ENCODE measurements around the gene FBXL4.

The FBXL4 gene

DNA sequence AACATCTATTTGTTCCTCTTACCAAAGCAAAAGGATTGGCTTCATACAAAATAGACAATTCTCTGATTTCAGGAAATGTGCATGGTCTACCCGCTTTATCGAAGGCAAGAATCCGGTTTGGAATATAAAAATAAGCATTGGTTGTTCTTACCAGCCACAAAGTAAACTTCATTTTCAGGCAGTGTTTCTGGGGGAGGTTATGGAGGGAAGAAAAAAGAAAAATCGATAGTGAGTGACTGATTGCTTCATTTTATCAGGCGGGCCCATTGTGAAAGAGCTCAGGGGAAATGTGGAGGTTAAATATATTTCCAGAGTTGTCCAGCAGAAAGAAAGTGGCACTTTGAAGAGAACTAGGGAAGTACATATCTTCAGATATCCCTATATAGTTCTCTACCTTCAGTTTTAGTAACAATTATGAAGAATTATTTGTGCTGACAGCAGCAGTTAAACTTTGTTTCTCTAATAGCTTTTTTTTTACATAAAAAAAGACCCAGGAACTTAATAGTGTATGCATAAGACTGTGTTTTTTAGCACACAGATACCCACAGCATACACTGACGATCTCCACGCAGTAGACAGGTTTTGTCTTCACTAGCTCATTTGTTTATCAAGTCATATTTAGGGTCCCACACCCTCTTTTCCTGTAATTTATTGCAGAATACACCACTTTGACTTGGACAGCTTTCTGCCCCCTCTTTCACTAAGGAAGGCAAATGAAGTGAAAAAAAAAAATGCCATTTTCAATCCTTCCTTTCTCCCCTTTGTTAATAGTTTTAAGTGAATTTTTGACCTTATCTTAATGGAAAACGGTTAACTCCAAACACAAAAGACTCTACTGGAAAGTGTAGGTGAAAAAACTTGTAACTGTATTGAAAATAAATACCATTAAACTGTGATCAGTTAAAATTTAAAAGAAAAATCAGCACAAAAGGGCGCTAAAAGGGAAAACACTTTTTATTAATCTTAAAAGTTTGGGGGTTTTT lies 110.5 kb downstream of the FBXL4 start:
- DNase-seq, result no peak

DNA sequence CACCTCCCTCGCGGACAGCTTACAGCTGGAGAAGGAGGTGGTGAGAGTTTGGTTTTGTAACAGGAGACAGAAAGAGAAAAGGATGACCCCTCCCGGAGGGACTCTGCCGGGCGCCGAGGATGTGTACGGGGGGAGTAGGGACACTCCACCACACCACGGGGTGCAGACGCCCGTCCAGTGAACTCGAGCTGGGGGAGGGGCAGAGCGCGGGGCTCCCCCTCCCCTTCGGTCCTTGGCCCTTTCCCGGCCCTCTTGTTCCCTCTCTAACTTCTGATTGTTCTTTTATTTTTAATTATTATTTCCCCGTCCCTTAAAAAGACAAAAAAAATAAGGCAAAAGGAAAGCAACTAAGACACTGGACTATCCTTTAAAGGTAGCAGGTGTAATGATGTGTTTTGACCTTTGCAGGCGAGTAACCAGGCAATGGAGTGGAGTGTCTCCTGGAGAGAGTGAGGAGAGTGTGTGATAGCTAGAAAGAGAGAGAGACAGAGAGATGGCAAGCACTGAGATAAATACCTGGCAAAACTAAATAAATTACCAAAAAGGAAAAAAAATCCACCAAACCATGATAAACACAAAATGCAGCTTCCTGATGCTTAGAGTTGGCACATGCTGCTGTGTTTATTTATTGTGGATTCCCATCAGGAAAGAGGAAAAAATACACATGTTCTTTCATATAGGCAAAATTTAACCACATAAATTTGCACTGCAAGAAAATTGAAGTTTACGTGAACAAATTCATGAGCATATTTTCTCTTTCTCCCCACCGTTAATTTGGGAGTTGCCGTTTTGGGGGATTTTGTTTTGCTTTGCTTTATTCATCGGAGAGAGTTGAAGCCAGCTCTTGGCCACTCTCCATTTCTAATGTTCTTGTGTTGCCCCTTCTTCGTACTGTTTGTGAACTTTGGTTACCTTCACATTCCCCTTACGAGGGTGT lies 111.5 kb downstream of the FBXL4 start:
- DNase-seq, result no peak

DNA sequence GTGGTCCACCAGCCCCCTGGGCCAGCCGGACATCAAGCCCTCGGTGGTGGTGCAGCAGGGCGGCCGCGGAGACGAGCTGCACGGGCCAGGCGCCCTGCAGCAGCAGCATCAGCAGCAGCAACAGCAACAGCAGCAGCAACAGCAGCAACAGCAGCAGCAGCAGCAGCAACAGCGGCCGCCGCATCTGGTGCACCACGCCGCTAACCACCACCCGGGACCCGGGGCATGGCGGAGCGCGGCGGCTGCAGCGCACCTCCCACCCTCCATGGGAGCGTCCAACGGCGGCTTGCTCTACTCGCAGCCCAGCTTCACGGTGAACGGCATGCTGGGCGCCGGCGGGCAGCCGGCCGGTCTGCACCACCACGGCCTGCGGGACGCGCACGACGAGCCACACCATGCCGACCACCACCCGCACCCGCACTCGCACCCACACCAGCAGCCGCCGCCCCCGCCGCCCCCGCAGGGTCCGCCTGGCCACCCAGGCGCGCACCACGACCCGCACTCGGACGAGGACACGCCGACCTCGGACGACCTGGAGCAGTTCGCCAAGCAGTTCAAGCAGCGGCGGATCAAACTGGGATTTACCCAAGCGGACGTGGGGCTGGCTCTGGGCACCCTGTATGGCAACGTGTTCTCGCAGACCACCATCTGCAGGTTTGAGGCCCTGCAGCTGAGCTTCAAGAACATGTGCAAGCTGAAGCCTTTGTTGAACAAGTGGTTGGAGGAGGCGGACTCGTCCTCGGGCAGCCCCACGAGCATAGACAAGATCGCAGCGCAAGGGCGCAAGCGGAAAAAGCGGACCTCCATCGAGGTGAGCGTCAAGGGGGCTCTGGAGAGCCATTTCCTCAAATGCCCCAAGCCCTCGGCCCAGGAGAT lies 112.4 kb downstream of the FBXL4 start:
- no peak for DNase-seq

DNA sequence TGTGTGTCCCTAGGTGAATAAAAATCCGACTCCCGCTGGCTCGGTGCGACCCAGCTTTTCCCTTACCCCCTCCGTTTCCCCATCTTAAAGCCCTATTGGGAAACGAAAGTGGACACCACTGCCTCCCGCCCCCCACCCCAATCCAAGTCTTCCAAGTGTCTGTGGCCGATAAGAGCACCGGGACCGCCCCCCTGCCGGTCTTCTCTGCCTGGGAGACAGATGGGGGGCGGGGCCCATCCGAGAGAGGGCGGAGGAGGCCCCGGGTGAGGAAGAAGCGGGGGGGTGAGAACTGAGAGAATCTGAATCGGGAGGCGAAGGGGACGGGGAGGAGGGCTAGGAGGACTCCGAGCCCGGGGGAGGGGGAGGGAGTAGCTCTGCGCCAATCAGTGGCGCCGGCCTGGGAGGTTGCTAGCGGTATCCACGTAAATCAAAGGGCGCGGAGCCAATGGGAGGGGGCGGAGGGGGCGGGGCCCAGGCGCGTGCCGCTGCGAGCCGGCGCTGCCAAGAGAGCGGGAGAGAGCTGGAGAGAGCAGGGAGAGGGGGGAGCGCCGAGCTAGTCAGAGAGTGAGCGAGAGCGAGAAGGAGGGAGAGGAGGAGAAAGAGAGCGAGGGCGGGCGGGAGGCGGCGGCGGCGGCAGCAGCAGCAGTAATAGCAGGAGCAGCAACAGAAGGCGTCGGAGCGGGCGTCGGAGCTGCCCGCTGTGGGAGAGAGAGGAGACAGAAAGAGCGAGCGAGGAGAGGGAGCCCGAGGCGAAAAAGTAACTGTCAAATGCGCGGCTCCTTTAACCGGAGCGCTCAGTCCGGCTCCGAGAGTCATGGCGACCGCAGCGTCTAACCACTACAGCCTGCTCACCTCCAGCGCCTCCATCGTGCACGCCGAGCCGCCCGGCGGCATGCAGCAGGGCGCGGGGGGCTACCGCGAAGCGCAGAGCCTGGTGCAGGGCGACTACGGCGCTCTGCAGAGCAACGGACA lies 113.4 kb downstream of the FBXL4 start, which contains the start of gene POU3F2:
Gene POU3F2, plus strand, starts transcription at position 515 of the 972 bp plus-strand sequence. Its CDS starts 300 bp downstream, at position 815.
- DNase-seq, result peak; percentile 76

DNA sequence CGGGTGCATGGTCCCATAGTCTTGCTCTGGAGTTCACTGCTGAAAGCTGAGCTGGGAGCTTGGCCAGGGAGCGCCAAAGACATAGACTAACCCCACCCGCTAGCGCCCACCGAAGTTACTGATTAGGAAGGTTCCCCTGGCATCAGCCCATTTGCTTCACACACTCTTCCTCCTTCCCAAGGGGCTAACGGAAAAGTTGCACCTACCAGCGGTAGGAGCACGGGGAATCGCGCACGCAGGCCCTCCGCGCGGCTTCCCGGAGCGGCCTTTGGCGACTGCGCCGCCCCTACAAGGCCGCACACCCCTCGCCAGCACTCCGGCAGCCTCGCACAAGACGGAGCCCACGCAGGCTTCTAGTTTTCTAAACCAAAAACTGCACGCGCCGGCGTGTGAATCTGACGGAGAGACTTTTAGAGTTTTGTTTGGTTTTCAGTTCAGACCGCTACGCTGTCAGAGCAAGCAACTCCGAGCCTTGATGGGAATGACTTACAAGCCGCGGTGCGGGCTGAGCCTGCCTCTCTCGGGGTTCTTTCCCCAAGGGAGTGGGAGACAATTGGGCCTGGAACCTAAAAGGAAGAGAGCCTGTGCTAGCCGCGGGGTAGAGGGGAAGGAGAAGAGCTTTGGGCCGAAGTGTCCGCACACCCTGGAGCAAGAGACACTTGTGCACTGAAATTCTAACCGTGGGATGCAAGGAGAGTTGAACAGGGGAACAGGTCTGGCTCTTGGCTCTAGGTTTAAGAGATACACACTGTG lies 114.3 kb downstream of the FBXL4 start:
- no peak for DNase-seq

DNA sequence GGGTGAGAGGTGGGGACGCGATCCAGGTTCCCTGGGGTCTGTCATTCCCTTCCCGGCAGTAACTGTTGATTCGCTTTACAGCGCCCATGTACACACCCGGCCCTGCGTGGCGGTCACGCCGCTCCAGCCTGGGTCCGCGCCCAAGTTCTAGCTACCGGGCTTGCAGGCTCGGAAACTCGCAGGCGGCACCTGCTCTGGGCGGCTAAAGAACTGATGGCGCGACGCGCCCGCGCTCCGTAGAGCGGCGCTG lies 114.8 kb downstream of the FBXL4 start:
- DNase-seq, result no peak

DNA sequence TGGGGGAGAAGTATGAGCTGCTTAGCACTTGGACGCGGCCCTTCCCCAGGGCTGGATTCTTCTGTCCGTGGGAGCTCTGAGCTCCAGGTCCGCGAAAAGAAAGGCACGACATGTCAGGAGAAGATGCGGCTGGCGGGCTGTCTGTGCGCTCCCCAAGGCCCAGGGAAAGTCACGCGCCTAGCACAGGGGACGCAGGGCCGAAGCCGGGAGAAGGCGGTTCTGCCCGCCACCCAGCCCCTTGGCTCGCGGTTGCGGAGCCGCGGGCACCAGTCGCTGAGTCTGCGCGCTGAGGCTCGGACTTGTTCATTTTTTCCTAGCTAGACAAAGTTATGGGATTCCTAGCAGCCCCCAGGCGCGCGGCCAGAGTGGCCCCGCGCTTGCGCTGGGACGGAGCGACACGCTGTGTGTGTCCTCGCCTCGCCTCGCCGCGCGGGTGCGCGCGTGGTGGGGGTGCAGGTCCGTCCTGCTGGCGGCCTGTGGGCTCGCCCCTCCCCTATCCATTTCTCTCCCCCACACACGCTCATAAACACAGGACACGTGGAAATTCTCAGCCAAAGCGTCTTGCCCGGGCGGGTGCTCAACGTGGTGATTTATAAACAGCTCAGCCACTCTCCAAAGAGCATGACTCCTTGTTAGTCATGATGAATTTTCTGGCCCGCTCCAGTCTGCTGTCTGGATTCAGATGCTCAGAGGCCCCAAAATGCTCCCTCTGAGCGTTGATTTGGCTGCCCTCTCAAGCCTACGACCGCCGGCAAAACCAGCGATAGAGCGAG lies 115.3 kb downstream of the FBXL4 start:
- no peak for DNase-seq

DNA sequence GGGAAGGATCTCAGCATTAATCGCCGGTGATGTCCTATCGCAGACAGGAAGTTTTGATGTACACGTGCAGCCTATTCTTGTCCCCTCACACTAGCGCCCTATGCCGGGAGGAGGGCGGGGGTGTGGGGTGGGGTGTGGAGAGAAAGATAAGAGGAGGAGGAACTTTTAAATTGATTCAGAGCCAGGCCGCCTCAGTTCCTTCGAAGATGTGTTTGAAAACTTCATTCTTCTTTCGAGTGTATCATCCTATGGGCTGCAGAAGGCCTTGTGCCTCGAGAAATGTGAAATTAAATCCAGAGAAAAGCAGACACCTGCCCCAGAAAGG lies 115.8 kb downstream of the FBXL4 start:
- no peak for DNase-seq

DNA sequence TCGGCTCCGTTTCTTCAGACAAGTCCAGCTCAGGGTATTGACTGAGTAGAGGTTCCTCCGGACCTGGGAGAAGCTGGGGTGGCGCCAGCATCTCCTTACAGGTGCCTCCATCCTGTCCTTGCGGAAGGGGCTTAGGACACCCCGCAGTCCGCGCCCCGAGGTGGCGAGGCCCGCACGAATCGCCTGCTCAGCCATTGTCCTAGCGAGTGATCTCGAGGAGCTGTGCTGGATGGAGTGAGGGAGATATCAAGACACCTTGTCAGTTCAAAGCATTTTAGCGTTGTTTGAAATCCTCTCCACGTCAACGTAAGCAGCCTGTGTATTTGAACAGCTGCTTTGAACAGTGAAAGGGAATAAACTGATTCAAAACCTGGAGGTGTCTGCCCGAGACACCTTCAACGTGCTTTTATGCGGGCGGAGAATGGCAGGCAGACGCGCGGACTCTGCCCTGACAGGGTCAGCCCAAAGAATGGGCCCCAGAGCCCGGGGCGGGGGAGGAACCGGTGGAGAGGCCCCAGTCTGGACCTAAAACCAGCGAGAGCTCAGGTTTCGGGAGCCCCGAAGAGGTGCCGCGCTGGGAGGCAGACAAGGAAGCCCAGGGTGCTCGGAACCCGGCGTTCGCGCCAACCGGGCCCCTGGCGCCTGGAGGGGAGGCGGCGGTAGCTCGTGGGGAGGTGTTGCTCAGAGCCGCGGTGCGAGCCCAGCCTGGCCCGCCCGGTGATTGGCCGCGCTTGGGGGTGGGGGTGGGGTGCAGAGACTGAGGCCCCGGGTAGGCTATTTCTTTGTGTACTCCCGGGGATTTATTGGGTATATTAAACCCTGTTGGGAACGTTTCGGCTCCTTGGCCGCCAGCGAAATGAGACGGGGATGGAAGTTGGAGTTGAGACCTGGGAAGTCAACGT lies 116.4 kb downstream of the FBXL4 start:
- no peak for DNase-seq

DNA sequence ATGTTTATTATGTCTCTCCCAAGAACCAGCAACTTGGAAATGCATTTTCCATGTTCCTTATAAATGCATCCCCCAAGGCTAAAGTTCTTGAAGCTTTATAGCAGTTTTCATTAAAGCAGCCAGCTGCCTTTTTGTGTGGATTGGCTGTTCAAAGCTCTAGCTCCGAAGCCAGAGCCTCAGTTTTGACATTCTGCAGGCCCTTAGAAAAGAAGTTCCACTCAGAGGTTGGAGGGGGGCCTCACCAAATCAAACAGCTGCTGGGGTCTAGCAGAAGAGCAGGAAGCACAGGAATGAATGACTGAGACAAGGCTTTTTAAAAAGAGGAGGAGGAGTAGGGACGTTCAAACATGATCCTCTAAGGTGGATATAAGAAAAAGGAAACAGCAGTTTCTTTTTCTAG lies 117.6 kb downstream of the FBXL4 start:
- DNase-seq, result no peak

DNA sequence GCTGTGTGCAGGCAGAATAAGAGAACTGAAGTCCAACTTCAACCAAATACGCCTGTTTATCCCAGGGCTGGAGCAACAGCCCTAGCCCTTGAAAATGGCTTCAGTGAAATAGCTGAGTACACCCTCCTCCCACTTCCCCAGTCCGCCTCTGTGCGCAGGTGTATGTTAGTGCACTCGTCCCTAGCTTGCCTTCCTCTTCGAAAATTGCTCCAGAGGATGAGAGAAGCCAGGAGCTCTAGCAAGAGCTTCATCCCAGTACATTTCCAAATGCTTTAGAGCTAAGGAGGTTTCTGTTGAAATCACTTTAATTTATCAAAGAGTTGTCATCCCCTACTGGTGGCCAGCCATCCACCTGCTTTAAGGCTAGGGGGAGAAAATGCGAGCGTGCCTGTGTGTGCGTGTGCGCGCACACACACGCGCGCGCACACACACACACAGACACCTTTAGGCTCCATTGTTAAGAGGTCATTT lies 118.8 kb downstream of the FBXL4 start:
- DNase-seq, result no peak

DNA sequence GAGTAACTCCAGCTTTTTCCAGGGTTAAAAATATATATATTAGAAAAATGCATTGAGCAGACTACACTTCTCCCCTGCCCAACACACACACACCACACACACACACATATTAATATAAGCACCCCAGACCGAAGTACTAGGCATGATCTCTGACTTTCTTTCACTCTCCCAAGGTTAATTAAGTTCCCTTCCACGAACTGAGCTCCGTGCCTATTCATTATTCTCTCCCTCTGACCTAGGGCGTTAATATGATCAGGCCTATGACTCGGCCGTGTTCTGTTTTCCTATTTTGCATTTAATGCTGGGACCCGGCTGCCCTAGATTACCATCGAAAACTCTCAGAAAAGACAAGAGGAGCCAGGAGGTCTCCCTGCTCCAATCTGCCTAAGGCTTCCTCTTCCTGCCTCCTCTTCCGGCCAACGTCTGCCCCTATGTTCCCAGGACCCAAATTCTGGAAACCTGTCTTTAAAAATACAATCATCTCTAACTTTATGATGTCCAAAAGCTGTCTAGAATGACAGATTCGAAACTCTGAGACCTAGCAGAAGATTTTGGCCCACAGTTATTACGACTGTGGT lies 119.4 kb downstream of the FBXL4 start:
- DNase-seq, result no peak

DNA sequence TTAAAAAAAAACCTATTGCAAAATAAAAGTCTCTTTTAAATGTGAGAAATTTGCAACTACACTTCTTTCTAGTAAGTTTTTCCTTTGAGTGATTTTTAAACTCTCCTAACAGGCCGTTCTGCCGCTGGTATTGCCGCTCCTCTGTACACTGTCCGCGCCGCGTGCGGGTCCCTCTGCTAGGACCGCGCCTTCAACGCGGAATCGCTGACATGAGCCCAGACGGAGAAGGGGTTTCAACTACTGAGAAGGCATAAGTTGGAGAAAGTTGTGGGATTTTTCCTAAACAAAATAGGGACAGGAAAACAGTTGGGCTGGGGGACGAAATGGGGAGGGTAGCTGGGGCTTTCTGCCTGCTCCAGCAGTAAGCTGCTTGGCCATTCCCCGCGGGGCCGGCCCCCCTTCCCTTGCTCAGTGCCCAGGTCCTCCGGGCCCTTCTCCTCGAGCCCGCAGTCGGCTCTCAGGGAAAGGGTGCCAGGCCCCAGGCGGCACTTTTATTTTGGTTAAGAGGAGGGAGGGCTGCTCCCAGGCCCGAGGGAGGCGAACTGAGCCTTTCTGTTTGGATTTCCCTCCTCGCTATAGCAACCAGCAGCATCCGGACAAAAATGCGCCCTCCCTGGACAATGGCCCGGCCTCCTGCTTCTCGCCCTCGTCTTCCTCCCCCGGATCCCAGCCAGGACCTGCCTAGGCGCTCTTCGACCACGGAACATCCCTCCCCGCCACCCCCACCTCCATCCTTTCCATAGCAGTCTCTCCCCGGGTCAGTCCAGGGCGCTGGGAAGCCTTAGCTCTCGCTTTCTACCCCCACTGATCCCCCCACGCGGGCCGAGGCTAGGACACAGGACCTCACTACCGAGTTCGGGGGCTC lies 120.2 kb downstream of the FBXL4 start:
- no peak for DNase-seq

DNA sequence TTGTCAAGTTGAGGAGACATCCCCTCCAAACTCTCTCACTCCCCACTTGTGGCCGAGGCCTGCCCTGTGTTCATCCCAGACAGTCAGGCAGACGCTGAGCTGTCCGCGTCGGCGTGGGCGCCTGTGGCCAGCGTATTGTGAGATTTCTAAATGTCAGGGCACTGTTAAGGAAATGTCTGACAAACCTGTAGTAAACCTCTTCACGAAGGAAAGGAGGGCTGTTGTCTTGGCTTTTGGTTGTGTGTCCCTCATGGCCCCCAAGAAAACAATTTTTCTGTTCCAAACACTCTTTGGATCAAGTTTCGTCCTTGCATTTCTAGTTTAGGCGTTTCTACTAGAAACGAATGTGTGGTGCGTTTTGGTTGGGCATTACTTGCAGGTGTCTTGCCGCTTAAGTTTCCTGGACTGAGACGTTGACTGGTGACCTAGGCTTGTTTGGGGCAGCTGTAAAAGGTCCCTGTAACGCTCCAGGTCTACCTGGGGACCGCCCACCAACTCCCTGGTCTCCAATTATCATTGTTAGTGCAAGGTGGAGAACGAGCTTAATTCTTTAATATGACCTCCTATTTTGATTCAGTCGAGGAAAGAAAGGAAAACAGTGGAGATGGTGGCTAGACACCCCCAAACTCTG lies 122.0 kb downstream of the FBXL4 start:
- no peak for DNase-seq

DNA sequence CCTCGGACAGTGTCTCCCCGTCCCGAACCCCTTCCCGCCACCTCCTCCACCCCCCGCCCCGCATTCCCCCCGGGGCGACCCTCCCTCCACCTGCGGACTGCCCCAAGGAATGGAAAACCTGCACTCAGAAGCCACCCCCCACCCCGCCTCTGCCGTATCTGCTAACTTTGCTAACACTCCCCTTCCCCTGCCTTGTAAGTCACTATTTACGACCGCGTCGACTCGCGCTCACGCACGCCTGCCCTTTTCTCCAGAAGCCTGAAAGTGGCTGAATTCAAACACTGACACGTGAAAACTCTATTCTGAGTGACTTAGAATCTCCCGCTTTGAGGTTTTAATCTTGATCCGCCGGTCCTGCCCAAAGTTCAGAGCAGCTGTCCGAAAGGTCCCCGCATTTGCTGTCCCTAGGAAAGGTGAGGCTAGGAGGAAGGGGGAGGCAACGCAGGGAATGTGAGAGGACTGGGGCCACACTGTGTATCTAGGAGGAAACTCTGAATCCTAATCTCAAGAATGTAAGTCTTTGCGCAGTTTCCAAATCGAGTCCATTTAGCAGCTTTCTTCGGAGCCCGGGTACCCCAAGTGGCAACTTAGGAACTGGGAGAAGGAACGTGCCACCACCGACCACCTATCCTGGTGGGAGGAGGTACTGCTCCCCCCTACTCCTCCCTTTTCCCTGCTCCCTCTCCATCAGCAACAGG lies 122.7 kb downstream of the FBXL4 start:
- no peak for DNase-seq

DNA sequence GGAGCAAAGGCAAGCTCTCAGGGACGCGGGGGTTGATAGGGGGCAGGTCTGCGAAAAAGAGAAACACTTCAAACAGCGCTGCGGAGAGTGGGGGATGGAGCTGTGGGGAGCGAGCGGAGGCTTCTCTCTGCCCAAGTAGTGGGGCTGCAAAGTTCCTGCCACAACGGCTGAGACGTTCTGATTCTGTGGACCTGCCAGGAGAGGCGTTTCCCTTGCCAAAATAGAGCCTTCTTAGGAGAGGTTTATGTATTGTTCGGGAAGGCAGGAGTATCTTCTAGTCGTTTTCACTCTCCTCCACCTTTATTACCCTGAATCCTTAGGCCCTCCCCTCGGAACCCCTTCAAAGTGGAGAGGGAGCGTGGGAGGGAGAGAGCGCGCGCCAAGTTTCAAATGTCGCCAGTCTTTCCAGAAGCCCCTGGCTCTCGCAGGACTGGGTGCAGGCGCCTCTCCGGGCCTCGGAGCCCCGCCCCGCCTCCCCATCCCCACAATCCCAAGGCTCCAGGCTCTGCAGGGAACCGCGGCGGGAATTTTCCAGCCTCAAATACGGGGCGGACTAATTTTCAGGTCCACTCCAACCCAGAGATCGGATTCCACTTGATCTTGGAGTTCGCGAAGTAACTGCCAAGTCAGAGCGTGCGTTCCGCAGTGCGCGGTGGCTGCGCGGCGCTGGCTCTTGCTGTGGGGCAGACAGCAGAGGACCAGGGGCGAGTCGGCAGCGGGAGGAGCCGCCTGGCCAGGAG lies 123.4 kb downstream of the FBXL4 start:
- DNase-seq, result no peak

Measured in activated CD4-positive, alpha-beta T cell treated with anti-CD3 and anti-CD28 coated beads, Interleukin-10, Interleukin-2, amounts not matched to agents 100 ng/mL and 50 ng/mL, durations not matched to agents 16 hours and 8 hours (primary cell).